Activated gamma-delta T cell treated with Interleukin-2 at 50 U/mL for 16 hours (primary cell): ENCODE results near the gene GARIN3.

Experiments used
- DNase-seq: peaks from one replicate; pipeline ENCODE4 v3.0.0-alpha.2; 2020

Gene GARIN3

GRCh38 chr5:157142317-157143126 is 23.5 kb downstream of the GARIN3 start, which contains the start of gene MED7:
TSS of gene MED7 (minus strand) at chr5:157142865. CDS start at chr5:157139431, 3,434 bp downstream.
- DNase-seq: peak; percentile 91

GRCh38 chr5:157137691-157138090 is 28.4 kb downstream of the GARIN3 start:
- DNase-seq: no peak

DNA sequence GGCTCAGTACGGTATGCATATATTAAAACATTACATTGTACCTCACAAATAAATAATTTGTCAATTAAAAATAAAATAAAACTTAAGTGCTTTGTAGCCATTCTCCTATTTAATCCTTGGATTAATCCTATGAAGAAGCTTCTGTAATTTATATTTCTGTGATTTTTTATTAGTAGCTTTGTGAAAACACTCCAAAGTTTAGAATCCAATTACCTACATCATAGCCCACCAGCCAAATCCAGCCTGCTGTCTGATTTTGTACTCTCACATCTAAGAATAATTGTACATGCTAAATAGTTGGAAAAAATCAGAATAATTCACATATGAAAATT is 33.8 kb downstream of the GARIN3 start:
- no peak for DNase-seq

- DNase-seq: no peak
Observed at GRCh38 chr5:157130925-157131324, 35.1 kb downstream of the GARIN3 start.

DNA sequence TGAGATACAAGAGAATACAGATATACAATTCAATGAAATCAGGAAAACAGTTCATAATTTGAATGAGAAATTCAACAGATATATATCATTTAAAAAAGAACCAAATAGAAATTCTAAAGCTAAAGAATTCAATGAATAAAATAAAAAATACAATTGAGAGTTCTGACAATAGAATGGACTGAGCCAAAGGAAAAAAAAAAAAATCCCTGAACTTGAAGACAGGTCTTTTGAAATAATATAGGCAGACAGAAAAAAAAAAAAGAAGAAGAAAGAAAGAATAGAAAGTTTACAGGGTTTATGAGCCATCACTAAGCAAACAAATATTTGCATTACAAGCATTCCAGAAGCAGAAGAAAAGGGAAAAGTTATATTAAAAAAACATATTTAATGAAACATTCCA is 44.4 kb downstream of the GARIN3 start:
- DNase-seq: no peak

DNA sequence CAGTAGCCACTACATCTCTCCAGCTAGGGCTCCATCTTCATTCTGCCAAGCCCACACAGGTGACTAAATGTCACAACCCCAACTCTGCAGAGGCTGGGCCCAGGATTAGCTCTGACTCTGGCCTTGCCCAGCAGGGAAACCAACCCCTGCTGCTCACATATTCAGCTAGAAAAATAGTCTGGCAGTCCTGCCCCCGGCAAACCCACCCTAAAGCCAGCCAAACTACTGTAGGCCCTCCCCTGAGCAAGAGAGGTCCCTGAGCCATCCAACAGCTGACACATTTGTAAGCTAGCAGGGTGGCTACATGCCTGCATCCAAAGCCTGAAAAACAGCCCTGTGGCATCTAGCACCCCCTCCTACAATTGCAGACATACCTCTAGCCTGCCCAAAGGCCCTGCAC is 46.0 kb downstream of the GARIN3 start:
- DNase-seq: no peak

DNA sequence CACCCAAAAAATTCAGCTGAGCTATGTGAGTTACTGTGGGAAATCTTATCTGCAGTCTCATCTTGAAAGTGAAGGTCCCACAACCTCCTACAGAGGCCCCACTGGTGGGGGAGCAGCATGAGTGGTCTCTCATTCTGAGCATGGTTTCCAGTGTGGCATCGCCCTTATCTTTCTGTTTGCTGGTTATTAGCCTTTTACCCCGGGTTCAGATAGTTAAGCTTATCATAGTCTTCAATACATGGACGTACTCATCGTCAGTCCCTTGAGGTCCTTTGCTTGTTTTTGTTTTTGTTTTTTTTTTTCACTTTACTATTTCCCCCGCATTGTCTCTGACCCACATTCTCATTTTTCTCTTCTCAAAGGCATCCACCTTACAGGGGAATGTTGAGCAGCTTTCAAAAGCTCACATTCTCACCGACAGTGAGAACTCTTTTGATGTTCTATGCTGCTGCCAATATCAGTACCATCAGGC is 49.5 kb downstream of the GARIN3 start:
- DNase-seq: no peak

DNA sequence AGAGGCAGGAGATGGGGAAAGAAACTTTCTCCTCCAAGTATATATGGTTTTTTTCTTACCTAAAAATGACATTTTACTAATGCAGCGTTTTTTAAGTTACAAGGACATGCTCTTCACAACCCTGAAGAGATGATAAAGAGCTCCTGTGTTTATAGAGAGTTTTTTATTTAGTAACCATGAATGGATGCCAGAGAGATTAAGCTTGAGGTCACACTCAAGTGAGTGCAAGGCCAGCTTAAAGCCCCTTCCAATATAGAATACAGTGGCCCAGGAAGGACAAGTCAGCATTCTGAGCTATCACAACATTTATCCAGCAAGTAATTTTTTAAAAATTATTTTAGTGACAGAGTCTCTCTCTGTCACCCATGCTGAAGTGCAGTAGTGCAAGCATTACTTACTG is 50.6 kb downstream of the GARIN3 start:
- DNase-seq: no peak

DNA sequence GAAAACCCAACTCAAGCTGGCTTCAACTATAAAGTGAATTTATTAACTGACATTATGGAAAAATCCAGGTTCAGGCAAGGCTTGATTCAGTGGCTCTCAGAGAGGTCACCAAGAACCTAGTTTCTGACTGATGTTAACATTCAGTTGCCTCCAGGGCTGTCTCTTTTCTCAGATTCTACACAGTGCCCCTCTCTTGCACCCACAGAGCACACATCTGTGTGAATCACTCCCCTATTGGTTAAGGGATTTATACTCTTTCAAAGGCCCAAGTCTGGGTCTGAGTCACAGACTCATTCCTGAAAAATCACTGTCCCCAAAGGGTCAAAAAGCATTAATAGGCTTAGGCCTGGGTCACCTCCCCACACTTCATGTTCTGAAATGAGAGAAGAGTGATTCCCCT is 51.1 kb downstream of the GARIN3 start:
- DNase-seq: no peak

DNA sequence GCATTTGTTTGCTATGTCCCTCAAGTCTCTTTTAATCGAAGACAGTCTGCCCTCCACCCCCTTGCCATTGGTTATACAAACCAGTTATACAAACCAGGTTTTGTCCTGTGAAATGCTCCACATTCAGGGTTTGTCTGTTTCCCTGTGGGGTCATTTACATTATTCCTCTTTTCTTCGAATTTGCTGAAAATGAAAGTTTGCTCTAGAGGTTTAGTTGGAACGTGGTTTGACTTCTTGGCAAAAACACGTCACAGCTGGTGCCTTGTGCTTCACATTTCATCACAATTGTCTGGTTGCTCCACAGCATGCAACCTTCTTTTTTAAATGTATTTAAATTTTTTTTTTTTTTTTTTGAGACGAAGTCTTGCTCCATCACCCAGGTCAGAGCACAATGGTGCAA is 53.1 kb downstream of the GARIN3 start:
- no peak for DNase-seq
